Measurements from ENCODE around the gene C19orf38.

DNA sequence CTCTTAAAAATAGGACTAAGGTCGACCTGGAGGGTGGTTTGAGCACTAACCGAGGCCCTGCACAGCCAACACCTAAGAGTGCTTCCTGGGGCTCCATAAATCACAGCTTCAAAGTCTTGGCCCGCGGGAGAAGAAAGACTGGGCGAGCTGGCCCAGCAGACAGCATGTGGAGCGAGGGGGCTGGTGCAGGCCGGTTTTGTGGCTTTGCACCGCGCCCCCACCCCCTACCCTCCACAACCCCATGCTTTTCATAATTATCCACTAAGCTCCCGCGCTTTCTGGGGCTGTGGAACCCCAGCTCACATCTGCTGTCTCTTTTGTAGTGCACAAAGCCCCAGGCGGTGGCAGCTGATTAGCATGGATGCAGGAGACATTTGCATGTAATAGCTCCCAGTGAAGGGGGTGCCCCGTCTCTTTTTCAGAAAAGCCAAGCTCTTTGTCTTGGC, 40.2 kb downstream of the C19orf38 start:
- TF ChIP-seq CTCF (IDR thresholded peaks at IDR 0.05) (no peak), ATF1 (CRISPR knock-in tag; IDR thresholded peaks at IDR 0.05) (no peak), USF2 (CRISPR knock-in tag; IDR thresholded peaks at IDR 0.05) (no peak), ZNF138 (CRISPR knock-in tag; conservative IDR thresholded peaks at IDR 0.05) (no peak), SP1 (CRISPR knock-in tag; conservative IDR thresholded peaks at IDR 0.05) (no peak), FOXK1 (CRISPR knock-in tag; IDR thresholded peaks at IDR 0.05) (no peak)
- TF ChIP-seq, protein P1, sequence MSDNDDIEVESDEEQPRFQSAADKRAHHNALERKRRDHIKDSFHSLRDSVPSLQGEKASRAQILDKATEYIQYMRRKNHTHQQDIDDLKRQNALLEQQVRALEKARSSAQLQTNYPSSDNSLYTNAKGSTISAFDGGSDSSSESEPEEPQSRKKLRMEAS (CRISPR knock-in tag; IDR thresholded peaks at IDR 0.05), result no peak

All from WTC11 (cell line).